K562 (cell line): ENCODE measurements around the gene KRTAP2-3. TPM values are rescaled to one million over a fixed set of nuclear protein-coding genes. Genes with fewer than 3 reads are reported as not detected.

ENCODE experiments used
- ATAC-seq: fragments of 200-7000 bp; cut with Tn5 transposase; 3 replicates; pipeline ENCODE4 v1.9.1; 2020; ENCODE audit warnings: moderate library complexity
- BruUV-seq: library from RNA; stranded (reverse); fragments of 400-500 nt; replicated peaks from 2 replicates; lab custom pipeline; 2021; lab: Mats Ljungman, UMichigan
- CTCF ChIA-PET: fragments of 300-600 bp; formaldehyde crosslinking; extraction: SDS; loops from one replicate; lab custom pipeline; 2021; ENCODE audit warnings: low intra/inter-chr PET ratio; lab: Yijun Ruan, JAX
- POLR2A ChIA-PET: fragments of 300-600, 350-650 bp; sonication (Branson Sonifier 250); formaldehyde crosslinking; extraction: SDS; loops from one replicate; lab custom pipeline; 2021; ENCODE audit warnings: antibody characterized with exemption, inconsistent platforms; lab: Yijun Ruan, JAX
- DNase-seq, 4 experiments: peaks; one replicate each; pipeline versions ENCODE4 v3.0.0 to v3.0.0-alpha.2; 2011 to 2018; ENCODE audit warnings: low spot score in 3 of 4, mixed read lengths in 3 of 4; ENCODE audit errors: extremely low read depth in 1 of 4
- FAIRE-seq: peaks from 2 replicates; lab custom pipeline; 2011; peaks lifted over from hg19 to GRCh38; lab: Jason Lieb, UNC
- H2AFZ ChIP-seq: 2 replicates; pipeline ENCODE4 v1.6.0; 2011; ENCODE audit warnings: low read depth, low read length, control low read depth, inconsistent platforms
- H3K27ac ChIP-seq: fragments of 200-600 bp; 3 replicates; pipeline ENCODE4 v1.8.0; 2011; ENCODE audit warnings: low read depth, mild to moderate bottlenecking, control low read depth, inconsistent platforms, low read length, moderate library complexity, mixed read lengths; ENCODE audit errors: extremely low read depth
- H3K27me3 ChIP-seq, 2 experiments: fragments of 300-600 bp in 1 of 2; 2 replicates in 1 of 2; 3 replicates in 1 of 2; pipeline versions ENCODE4 v1.6.0 to v1.8.0; 2011; ENCODE audit warnings: inconsistent platforms in 2 of 2, low read length in 2 of 2, mild to moderate bottlenecking in 1 of 2, mixed read lengths in 1 of 2, moderate library complexity in 1 of 2; ENCODE audit not compliant: control insufficient read depth in 2 of 2, insufficient read depth in 2 of 2
- H3K36me3 ChIP-seq: fragments of 300-600 bp; 3 replicates; pipeline ENCODE4 v1.8.0; 2011; ENCODE audit warnings: mild to moderate bottlenecking, low read length, inconsistent platforms; ENCODE audit not compliant: control insufficient read depth, insufficient read depth
- H3K4me1 ChIP-seq, 2 experiments: fragments of 200-600 bp in 1 of 2; replicated peaks in 1 of 2; 2 replicates in 1 of 2; 3 replicates in 1 of 2; pipeline versions ENCODE4 v1.5.1 to v1.8.0; 2011; ENCODE audit warnings: inconsistent platforms in 2 of 2, low read length in 2 of 2, mild to moderate bottlenecking in 1 of 2, mixed read lengths in 1 of 2, moderate library complexity in 1 of 2; ENCODE audit not compliant: control insufficient read depth in 2 of 2, insufficient read depth in 2 of 2
- H3K4me2 ChIP-seq: 2 replicates; pipeline ENCODE4 v1.6.1; 2011; ENCODE audit warnings: low read length, control low read depth, inconsistent platforms, mixed read lengths; ENCODE audit not compliant: insufficient read depth
- H3K4me3 ChIP-seq: fragments of 200-600 bp; sonication (generic), shearing (Covaris generic); 2 replicates; pipeline ENCODE4 v1.5.1; 2016; ENCODE audit warnings: control low read depth, inconsistent platforms
- H3K79me2 ChIP-seq: fragments of 200-600 bp; 3 replicates; pipeline ENCODE4 v1.8.0; 2011; ENCODE audit warnings: low read length, inconsistent platforms; ENCODE audit not compliant: control insufficient read depth, insufficient read depth
- H3K9ac ChIP-seq, 2 experiments: 2 replicates each; pipeline versions ENCODE4 v1.6.0 to v1.6.1; 2011; ENCODE audit warnings: low read depth in 2 of 2, low read length in 2 of 2, control low read depth in 1 of 2, inconsistent platforms in 1 of 2, mild to moderate bottlenecking in 1 of 2, mixed read lengths in 1 of 2; ENCODE audit not compliant: insufficient read depth in 1 of 2
- H3K9me1 ChIP-seq: one replicate; pipeline ENCODE4 v1.6.0; 2011; ENCODE audit warnings: inconsistent platforms, mild to moderate bottlenecking, low read length, moderate library complexity; ENCODE audit not compliant: control insufficient read depth, insufficient read depth
- H3K9me3 ChIP-seq: replicated peaks from 2 replicates; pipeline ENCODE4 v1.5.1; 2011; ENCODE audit warnings: low read depth, low read length, inconsistent platforms; ENCODE audit not compliant: control insufficient read depth, insufficient read depth
- H4K20me1 ChIP-seq: replicated peaks from 2 replicates; pipeline ENCODE4 v1.6.1; 2011; ENCODE audit warnings: low read length, inconsistent platforms, mixed read lengths; ENCODE audit not compliant: control insufficient read depth, insufficient read depth
- CXXC5 ChIP-seq: fragments of 250-450 bp; sonication (Bioruptor Pico); IDR thresholded peaks from 2 replicates; pipeline ENCODE4 v1.8.0; 2022; ENCODE audit warnings: inconsistent platforms, mild to moderate bottlenecking, moderate library complexity
- FOS ChIP-seq: IDR thresholded peaks from 3 replicates; pipeline ENCODE4 v1.6.1; 2011; ENCODE audit not compliant: insufficient read length; ENCODE audit errors: extremely low read depth
- FOXK1 ChIP-seq: sonication (generic); formaldehyde crosslinking; IDR thresholded peaks from 2 replicates; pipeline ENCODE4 v1.8.0; 2022; ENCODE audit warnings: missing genetic modification reagents, mild to moderate bottlenecking, borderline replicate concordance
- HNRNPUL1 ChIP-seq: fragments of 200-400 bp; formaldehyde crosslinking; IDR thresholded peaks from 2 replicates; pipeline ENCODE4 v1.6.1; 2017; ENCODE audit warnings: low read length
- HOXB6 ChIP-seq: fragments of 250-450 bp; sonication (Bioruptor Pico); IDR thresholded peaks from 2 replicates; pipeline ENCODE4 v1.5.1; 2022; ENCODE audit warnings: mild to moderate bottlenecking, borderline replicate concordance
- LEF1 ChIP-seq: fragments of 450-650 bp; IDR thresholded peaks from 2 replicates; pipeline ENCODE4 v1.6.1; 2016; ENCODE audit warnings: mild to moderate bottlenecking
- MCM7 ChIP-seq, 2 experiments: fragments of 450-650 bp; IDR thresholded peaks; 2 replicates each; pipeline ENCODE4 v1.6.1; 2016 to 2018
- NR4A1 ChIP-seq, 2 experiments: fragments of 250-450 bp in 1 of 2; fragments of 450-650 bp in 1 of 2; sonication (Bioruptor Pico) in 1 of 2; IDR thresholded peaks; 2 replicates each; pipeline versions ENCODE4 v1.4.0 to v1.6.1; 2016 to 2020; ENCODE audit warnings: mild to moderate bottlenecking in 2 of 2, missing compliant biosample characterization in 1 of 2, missing genetic modification characterization in 1 of 2, moderate library complexity in 1 of 2
- PHF8 ChIP-seq: fragments of 200-600 bp; sonication (generic); IDR thresholded peaks from 2 replicates; pipeline ENCODE4 v1.6.1; 2012; ENCODE audit warnings: mixed run types, mild to moderate bottlenecking, inconsistent platforms, low read length, moderate library complexity, borderline replicate concordance
- TEAD4 ChIP-seq, 2 experiments: sonication (generic) in 1 of 2; formaldehyde crosslinking in 1 of 2; IDR thresholded peaks; 2 replicates each; pipeline versions ENCODE4 v1.6.1 to v1.8.0; 2012 to 2022; ENCODE audit warnings: borderline replicate concordance in 1 of 2, inconsistent platforms in 1 of 2, low read length in 1 of 2, mild to moderate bottlenecking in 1 of 2, missing genetic modification reagents in 1 of 2
- TFAP4 ChIP-seq: sonication (generic); formaldehyde crosslinking; IDR thresholded peaks from 2 replicates; pipeline ENCODE4 v1.8.0; 2022; ENCODE audit warnings: missing genetic modification reagents, mild to moderate bottlenecking, moderate library complexity, borderline replicate concordance
- TOE1 ChIP-seq, 2 experiments: fragments of 450-650 bp in 1 of 2; sonication (generic) in 1 of 2; formaldehyde crosslinking in 1 of 2; IDR thresholded peaks; 2 replicates each; pipeline versions ENCODE4 v1.7.1 to v1.8.0; 2016 to 2022; ENCODE audit warnings: borderline replicate concordance in 2 of 2, mild to moderate bottlenecking in 2 of 2, antibody characterized with exemption in 1 of 2, inconsistent platforms in 1 of 2, low read depth in 1 of 2, missing genetic modification reagents in 1 of 2, moderate library complexity in 1 of 2
- VEZF1 ChIP-seq: fragments of 200-800 bp; sonication (Bioruptor generic); IDR thresholded peaks from 2 replicates; pipeline ENCODE4 v1.6.1; 2017; ENCODE audit warnings: missing genetic modification characterization, missing compliant biosample characterization
- ZC3H8 ChIP-seq: fragments of 450-650 bp; IDR thresholded peaks from 2 replicates; pipeline ENCODE4 v1.6.1; 2017
- ZNF140 ChIP-seq: fragments of 250-450 bp; sonication (Bioruptor Pico); IDR thresholded peaks from 2 replicates; pipeline ENCODE4 v1.8.0; 2021; ENCODE audit warnings: moderate library complexity, mild to moderate bottlenecking, inconsistent platforms
- ZNF586 ChIP-seq: fragments of 450-650 bp; formaldehyde crosslinking; conservative IDR thresholded peaks from 2 replicates; pipeline ENCODE4 v1.4.0; 2020; ENCODE audit warnings: mild to moderate bottlenecking, moderate library complexity
- WGBS: fragments of 100-300 bp; shearing (Covaris generic); methylation state at CpG from one replicate; pipeline ENCODE4 v1.1.6; 2016; ENCODE audit warnings: low coverage, mixed read lengths; ENCODE audit not compliant: insufficient coverage; ENCODE audit errors: missing lambda C conversion rate; 5-methylcytosine and 5-hydroxymethylcytosine counted together
- in situ Hi-C: fragments of 300-500 bp; cut with MboI; formaldehyde crosslinking; loops from 4 replicates; pipeline ENCODE4 v1.15.0; 2018; ENCODE audit warnings: inconsistent platforms, mixed read lengths
- intact Hi-C: fragments of 100-400 bp; cut with micrococcal nuclease; formaldehyde crosslinking; loops from 2 replicates; pipeline ENCODE4 v1.14.2; 2022
- polyA plus RNA-seq, 8 experiments: library from polyadenylated mRNA; depleted of rRNA in 4 of 8; stranded (reverse) in 5 of 8; unstranded in 3 of 8; fragments of >200 nt; fragmentation: Nextera tagmentation in 2 of 8; fragmentation: Illumina TruSeq in 1 of 8; extraction: Ambion mirVana in 2 of 8; extraction: Trizol in 1 of 8; gene quantifications; 2 replicates each; pipeline versions ENCODE4 v1.2.1 to v1.2.3, GENCODE V29; 2011 to 2014; ENCODE audit warnings: inconsistent platforms in 1 of 8, missing spikeins in 1 of 8
- total RNA-seq, 7 experiments: library from RNA; depleted of rRNA in 6 of 7; stranded (reverse); fragments of >200 nt in 6 of 7; fragmentation: Illumina TruSeq in 2 of 7; extraction: Trizol in 2 of 7; gene quantifications; 2 replicates each; pipeline versions ENCODE4 v1.2.1 to v1.2.3, GENCODE V29; 2011 to 2021; ENCODE audit warnings: low replicate concordance in 1 of 7

KRTAP2-3 gene
- total and polyA plus RNA-seq, 9 of the 15 experiments (the other 6 are each of a cell fraction or from before 2014, with no cell fraction given): not detected

GRCh38 chr17:41029633-41030245, 30.2 kb downstream of the KRTAP2-3 start, which contains the start of gene KRTAP1-4:
Gene KRTAP1-4 (minus strand): TSS chr17:41030195. CDS start chr17:41030078, 117 bp downstream.
- Histone ChIP-seq H2AFZ (no peak within 1 kb of the TSS), H3K9me1 (no peaks in the 10 kb centered on the region), H3K4me3 (no peak within 1 kb of the TSS), H3K4me2 (no peak within 1 kb of the TSS), H3K27ac (no peak within 1 kb of the TSS), H3K27me3 (peaks cover 0 to 21% of the 10 kb centered on the region in 2 experiments; a peak in 2 of 5 replicates), H3K36me3 (no peaks in the 10 kb centered on the region), H3K4me1 (peaks cover 0 to 4% of the 10 kb centered on the region in 2 experiments; a peak in 1 of 5 replicates), H3K79me2 (no peaks in the 10 kb centered on the region), H4K20me1 (no peaks in the 10 kb centered on the region), H3K9ac (no peak within 1 kb of the TSS), H3K9me3 (no peaks in the 10 kb centered on the region)
- ATAC-seq: no peak
- intact Hi-C loops: no loop called here
- no peak for FAIRE-seq
- ChIA-PET POLR2A (interaction anchor here (0.6 to 1.0 kb wide), 2 partner anchors 29 to 48 kb away, joined by 4 read pairs; no protein-coding TSS in a partner anchor), CTCF (no interaction called here)
- TF ChIP-seq MCM7 (IDR thresholded peaks at IDR 0.05): no peak
- TF ChIP-seq TFAP4 (CRISPR knock-in tag): no peak
- no peak for TF ChIP-seq HNRNPUL1
- TF ChIP-seq ZC3H8: no peak
- no peak for TF ChIP-seq NR4A1 (CRISPR knock-in tag; IDR thresholded peaks at IDR 0.05)
- no peak for TF ChIP-seq NR4A1 (tag; IDR thresholded peaks at IDR 0.05)
- no peak for TF ChIP-seq ZNF586 (CRISPR knock-in tag)
- TF ChIP-seq TOE1 (IDR thresholded peaks at IDR 0.05; ENCODE audit: borderline replicate concordance): no peak
- TF ChIP-seq TOE1 (CRISPR knock-in tag; IDR thresholded peaks at IDR 0.05; ENCODE audit: borderline replicate concordance, low read depth): no peak
- TF ChIP-seq VEZF1 (CRISPR knock-in tag): no peak
- TF ChIP-seq FOS: no peak
- no peak for TF ChIP-seq TEAD4 (IDR thresholded peaks at IDR 0.05; ENCODE audit: low read length)
- no peak for TF ChIP-seq TEAD4 (CRISPR knock-in tag; IDR thresholded peaks at IDR 0.05; ENCODE audit: borderline replicate concordance)
- TF ChIP-seq CXXC5 (CRISPR knock-in tag): no peak
- TF ChIP-seq HOXB6 (CRISPR knock-in tag): no peak
- TF ChIP-seq FOXK1 (CRISPR knock-in tag): no peak
- TF ChIP-seq PHF8: no peak
- no peak for TF ChIP-seq ZNF140
- TF ChIP-seq LEF1: no peak
- no TSS peak for BruUV-seq
- in situ Hi-C loops: no loop called here
- no peak for DNase-seq
- WGBS: under 1% methylated on average over 12 of the region's 12 CpGs
